Measurements from ENCODE around the gene PMM2. TPM values are rescaled to one million over a fixed set of nuclear protein-coding genes. Genes with fewer than 3 reads are reported as not detected.
"Not testable (repeated sequence)": the region's sequence is repeated elsewhere in the genome, so short reads cannot be mapped to it uniquely, and the experiment has no call there.

Gene PMM2
- total and polyA plus RNA-seq, 12 donors: 7.4 to 81.1 (median 26.3) TPM

- H3K4me1 ChIP-seq (replicated peaks in 1 of 2): peaks cover 40 to 43% of the 10 kb centered on the region in 2 donors
- DNase-seq: peak in 2 of 7 donors; percentile 21 to 23
- TF ChIP-seq POLR2A (IDR thresholded peaks at IDR 0.05): no peak
- TF ChIP-seq, protein P1, sequence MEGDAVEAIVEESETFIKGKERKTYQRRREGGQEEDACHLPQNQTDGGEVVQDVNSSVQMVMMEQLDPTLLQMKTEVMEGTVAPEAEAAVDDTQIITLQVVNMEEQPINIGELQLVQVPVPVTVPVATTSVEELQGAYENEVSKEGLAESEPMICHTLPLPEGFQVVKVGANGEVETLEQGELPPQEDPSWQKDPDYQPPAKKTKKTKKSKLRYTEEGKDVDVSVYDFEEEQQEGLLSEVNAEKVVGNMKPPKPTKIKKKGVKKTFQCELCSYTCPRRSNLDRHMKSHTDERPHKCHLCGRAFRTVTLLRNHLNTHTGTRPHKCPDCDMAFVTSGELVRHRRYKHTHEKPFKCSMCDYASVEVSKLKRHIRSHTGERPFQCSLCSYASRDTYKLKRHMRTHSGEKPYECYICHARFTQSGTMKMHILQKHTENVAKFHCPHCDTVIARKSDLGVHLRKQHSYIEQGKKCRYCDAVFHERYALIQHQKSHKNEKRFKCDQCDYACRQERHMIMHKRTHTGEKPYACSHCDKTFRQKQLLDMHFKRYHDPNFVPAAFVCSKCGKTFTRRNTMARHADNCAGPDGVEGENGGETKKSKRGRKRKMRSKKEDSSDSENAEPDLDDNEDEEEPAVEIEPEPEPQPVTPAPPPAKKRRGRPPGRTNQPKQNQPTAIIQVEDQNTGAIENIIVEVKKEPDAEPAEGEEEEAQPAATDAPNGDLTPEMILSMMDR (IDR thresholded peaks at IDR 0.05): peak in 3 of 6 experiments; percentile 14 to 25 (median 22)
- H3K9me3 ChIP-seq (replicated peaks in 1 of 3): no peaks in the 10 kb centered on the region
- peak overlapping the region in 2 of 4 donors; percentile 64 to 68 for H3K4me3 ChIP-seq
- no peaks in the 10 kb centered on the region for H3K27me3 ChIP-seq
- H3K27ac ChIP-seq: peak overlapping the region in 4 of 5 donors; percentile 3 to 91 (median 86)
- intact Hi-C loops (cut with DNase I): no loop called here
- WGBS, 4 donors: 26 to 29% (median 28%) methylated on average over 32 to 37 of the region's 37 CpGs
- no peaks in the 10 kb centered on the region for H3K36me3 ChIP-seq (replicated peaks in 1 of 2)
Measured at GRCh38 chr16:8869212-8869987, 71.8 kb downstream of the PMM2 start.

- H3K27me3 ChIP-seq; H3K4me3 ChIP-seq; H3K9me3 ChIP-seq (replicated peaks in 1 of 3); intact Hi-C loops (cut with DNase I); H3K36me3 ChIP-seq (replicated peaks in 1 of 2): not testable (repeated sequence)
- peaks cover 35 to 38% of the 10 kb centered on the region in 2 donors for H3K4me1 ChIP-seq (replicated peaks in 1 of 2)
- 91 to 97% (median 94%) methylated on average over 9 to 10 of the region's 10 CpGs for WGBS, 4 donors
- DNase-seq: peak in 1 of 7 donors; percentile 23
- H3K27ac ChIP-seq: peak overlapping the region in 4 of 5 donors; percentile 3 to 91 (median 80)
Measured at GRCh38 chr16:8869988-8870241, 72.3 kb downstream of the PMM2 start.

DNA sequence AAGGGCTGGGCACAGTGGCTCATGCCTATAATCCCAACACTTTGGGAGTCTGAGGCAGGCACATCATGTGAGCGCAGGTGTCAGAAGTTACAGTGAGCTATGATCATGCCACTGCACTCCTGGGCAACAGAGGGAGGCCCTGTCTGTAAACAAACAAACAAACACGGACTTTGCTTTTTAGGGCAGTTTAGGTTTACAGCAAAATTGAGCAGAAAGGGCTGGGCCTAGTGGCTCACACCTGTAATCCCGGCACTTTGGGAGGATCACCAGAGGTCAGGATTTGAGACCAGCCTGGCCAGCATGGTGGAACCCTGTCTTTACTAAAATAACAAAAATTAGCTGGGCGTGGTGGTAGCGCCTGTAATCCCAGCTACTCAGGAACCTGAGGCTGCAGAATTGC, 74.4 kb downstream of the PMM2 start:
- H3K4me1 ChIP-seq (replicated peaks in 1 of 2): peaks cover 16 to 18% of the 10 kb centered on the region in 2 donors
- TF ChIP-seq, protein P1 (IDR thresholded peaks at IDR 0.05): no peak
- no peak for TF ChIP-seq POLR2A (IDR thresholded peaks at IDR 0.05)
- no peaks in the 10 kb centered on the region for H3K36me3 ChIP-seq (replicated peaks in 1 of 2)
- H3K4me3 ChIP-seq: no peak overlapping the region
- intact Hi-C loops (cut with DNase I): no loop called here
- peak overlapping the region in 2 of 5 donors; percentile 73 to 91 for H3K27ac ChIP-seq
- no peaks in the 10 kb centered on the region for H3K27me3 ChIP-seq
- H3K9me3 ChIP-seq (replicated peaks in 1 of 3): no peaks in the 10 kb centered on the region
- WGBS, 4 donors: 88 to 96% (median 92%) methylated on average over 5 of the region's 5 CpGs
- DNase-seq: no peak

DNA sequence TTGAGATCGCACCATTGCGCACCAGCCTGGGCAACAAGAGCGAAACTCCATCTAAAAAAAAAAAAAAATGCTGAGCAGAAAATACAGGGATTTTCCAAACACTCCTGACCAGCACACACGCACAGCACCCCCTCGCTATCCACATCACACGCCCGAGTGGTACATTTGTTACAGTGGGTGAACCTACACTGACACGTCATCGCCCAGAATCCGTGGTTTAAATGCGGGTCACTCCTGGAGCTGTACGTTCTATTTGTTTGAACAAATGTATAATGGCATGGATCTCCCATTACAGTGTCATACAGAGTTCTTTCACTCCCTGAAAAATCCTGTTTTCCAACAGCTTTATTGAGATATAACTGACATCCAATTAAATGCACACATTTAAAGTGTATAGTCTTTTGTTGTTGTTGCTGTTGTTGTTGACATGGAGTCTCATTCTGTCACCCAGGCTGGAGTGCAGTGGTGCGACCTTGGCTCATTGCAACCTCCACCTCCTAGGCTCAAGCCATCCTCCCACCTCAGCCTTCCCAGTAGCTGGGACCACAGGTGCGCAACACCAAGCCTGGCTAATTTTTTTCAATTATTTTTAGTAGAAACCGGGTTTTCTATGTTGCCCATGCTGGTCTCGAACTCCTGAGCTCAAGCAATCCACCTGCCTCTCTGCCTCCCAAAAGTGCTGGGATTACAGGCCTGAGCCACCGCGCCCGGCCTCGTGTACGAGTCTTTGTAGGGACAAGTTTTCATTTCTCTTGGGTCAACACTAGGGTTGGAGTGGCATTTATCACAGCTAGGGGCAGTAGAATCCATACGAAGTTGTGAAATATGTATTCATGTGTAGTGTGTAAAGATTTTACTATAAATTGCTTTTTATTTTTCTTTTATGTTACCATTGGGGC, 75.6 kb downstream of the PMM2 start:
- Histone ChIP-seq H3K27ac (no peak overlapping the region), H3K4me3 (no peak overlapping the region), H3K36me3 (replicated peaks in 1 of 2) (no peaks in the 10 kb centered on the region), H3K4me1 (replicated peaks in 1 of 2) (peaks cover 14 to 17% of the 10 kb centered on the region in 2 donors), H3K9me3 (replicated peaks in 1 of 3) (no peaks in the 10 kb centered on the region), H3K27me3 (no peaks in the 10 kb centered on the region)
- WGBS, 4 donors: 88 to 90% (median 89%) methylated on average over 22 of the region's 22 CpGs
- DNase-seq: peak in 1 of 7 donors; percentile 6
- intact Hi-C loops (cut with DNase I): no loop called here
- TF ChIP-seq POLR2A (IDR thresholded peaks at IDR 0.05): no peak
- TF ChIP-seq, protein P1 (IDR thresholded peaks at IDR 0.05): peak in 1 of 6 experiments; percentile 11

DNA sequence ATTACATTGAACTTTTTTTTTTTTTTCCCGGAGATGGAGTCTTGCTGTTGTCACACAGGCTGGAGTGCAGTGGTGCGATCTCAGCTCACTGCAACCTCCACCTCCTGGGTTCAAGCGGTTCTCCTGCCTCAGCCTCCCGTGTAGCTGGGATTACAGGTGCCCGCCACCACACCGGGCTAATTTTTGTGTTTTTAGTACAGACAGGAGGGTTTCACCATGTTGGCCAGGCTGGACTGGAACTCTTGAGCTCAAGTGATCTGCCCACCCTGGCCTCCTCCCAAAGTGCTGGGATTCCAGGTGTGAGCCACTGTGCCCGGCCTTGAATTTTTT, 76.2 kb downstream of the PMM2 start:
- H3K27ac ChIP-seq; H3K27me3 ChIP-seq; intact Hi-C loops (cut with DNase I); DNase-seq; H3K4me3 ChIP-seq; H3K36me3 ChIP-seq (replicated peaks in 1 of 2); H3K9me3 ChIP-seq (replicated peaks in 1 of 3): not testable (repeated sequence)
- H3K4me1 ChIP-seq (replicated peaks in 1 of 2): peaks cover 14 to 17% of the 10 kb centered on the region in 2 donors
- 84 to 92% (median 91%) methylated on average over 7 of the region's 7 CpGs for WGBS, 4 donors

Data from adrenal gland (tissue), 12 donors.